Sigmoid colon (tissue), 4 donors: ENCODE results near the gene C6orf89.
"Not testable (repeated sequence)": the region's sequence is repeated elsewhere in the genome, so short reads cannot be mapped to it uniquely, and the experiment has no call there.

ENCODE experiments used
- CTCF ChIP-seq, 4 experiments: fragments of 450-650 bp in 3 of 4; fragments of 200-600 bp in 1 of 4; IDR thresholded peaks; one replicate each; pipeline ENCODE4 v1.5.1; 2016 to 2019; ENCODE audit warnings: antibody characterized with exemption in 4 of 4, mild to moderate bottlenecking in 3 of 4, moderate library complexity in 2 of 4
- EP300 ChIP-seq, 4 donors: sonication (generic); formaldehyde crosslinking; IDR thresholded peaks; one replicate each; pipeline ENCODE4 v1.6.1; 2017; ENCODE audit warnings: antibody characterized with exemption in 4 of 4
- POLR2A ChIP-seq, 2 donors: fragments of 450-650 bp; IDR thresholded peaks; one replicate each; pipeline ENCODE4 v1.6.1; 2016; ENCODE audit warnings: antibody characterized with exemption in 2 of 2, mild to moderate bottlenecking in 2 of 2, moderate library complexity in 2 of 2
- POLR2AphosphoS5 ChIP-seq, 4 donors: sonication (generic); formaldehyde crosslinking; IDR thresholded peaks; one replicate each; pipeline ENCODE4 v1.6.1; 2017; ENCODE audit warnings: antibody characterized with exemption in 4 of 4

DNA sequence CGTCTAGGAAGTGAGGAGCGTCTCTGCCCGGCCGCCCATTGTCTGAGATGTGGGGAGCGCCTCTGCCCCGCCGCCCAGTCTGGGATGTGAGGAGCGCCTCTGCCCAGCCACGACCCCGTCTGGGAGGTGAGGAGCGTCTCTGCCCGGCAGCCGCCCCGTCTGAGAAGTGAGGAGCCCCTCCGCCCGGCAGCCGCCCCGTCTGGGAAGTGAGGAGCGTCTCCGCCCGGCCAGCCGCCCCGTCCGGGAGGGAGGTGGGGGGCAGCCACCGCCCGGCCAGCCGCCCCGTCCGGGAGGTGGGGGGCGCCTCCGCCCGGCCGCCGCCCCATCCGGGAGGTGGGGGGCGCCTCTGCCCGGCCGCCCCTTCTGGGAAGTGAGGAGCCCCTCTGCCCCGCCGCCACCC is 55.8 kb downstream of the C6orf89 start:
- not testable (repeated sequence) for TF ChIP-seq EP300, CTCF, POLR2A, POLR2AphosphoS5 (IDR thresholded peaks at IDR 0.05)
